ENCODE results near the gene ARMC5.
"Not testable (repeated sequence)": the region's sequence is repeated elsewhere in the genome, so short reads cannot be mapped to it uniquely, and the experiment has no call there.

ARMC5 gene

GRCh38 chr16:31416371-31416770, 42.9 kb upstream of the ARMC5 start:
- TF ChIP-seq, protein P1, sequence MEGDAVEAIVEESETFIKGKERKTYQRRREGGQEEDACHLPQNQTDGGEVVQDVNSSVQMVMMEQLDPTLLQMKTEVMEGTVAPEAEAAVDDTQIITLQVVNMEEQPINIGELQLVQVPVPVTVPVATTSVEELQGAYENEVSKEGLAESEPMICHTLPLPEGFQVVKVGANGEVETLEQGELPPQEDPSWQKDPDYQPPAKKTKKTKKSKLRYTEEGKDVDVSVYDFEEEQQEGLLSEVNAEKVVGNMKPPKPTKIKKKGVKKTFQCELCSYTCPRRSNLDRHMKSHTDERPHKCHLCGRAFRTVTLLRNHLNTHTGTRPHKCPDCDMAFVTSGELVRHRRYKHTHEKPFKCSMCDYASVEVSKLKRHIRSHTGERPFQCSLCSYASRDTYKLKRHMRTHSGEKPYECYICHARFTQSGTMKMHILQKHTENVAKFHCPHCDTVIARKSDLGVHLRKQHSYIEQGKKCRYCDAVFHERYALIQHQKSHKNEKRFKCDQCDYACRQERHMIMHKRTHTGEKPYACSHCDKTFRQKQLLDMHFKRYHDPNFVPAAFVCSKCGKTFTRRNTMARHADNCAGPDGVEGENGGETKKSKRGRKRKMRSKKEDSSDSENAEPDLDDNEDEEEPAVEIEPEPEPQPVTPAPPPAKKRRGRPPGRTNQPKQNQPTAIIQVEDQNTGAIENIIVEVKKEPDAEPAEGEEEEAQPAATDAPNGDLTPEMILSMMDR (conservative IDR thresholded peaks at IDR 0.05), result no peak
- H3K27ac ChIP-seq, result no peak overlapping the region

DNA sequence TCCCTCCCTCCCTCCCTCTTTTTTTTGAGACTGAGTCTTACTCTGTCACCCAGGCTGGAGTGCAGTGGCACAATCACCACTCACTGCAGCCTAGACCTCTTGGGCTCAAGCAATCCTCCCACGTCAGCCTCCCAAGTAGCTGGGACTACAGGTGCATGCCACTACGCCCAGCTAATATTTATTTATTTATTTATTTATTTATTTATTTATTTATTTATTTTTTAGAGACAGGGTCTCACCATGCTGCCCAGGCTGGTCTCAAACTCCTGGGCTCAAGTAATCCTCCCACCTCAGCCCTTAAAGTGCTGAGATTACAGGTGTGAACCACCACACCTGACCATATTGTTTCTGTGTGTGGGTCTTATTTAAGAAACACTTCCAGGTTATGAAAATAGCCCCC, 42.3 kb upstream of the ARMC5 start:
- not testable (repeated sequence) for H3K27ac ChIP-seq

- TF ChIP-seq, protein P1 (conservative IDR thresholded peaks at IDR 0.05), result no peak
- H3K27ac ChIP-seq, result no peak overlapping the region
These were observed 41.4 kb upstream of the ARMC5 start for GRCh38 chr16:31417916-31418315.

DNA sequence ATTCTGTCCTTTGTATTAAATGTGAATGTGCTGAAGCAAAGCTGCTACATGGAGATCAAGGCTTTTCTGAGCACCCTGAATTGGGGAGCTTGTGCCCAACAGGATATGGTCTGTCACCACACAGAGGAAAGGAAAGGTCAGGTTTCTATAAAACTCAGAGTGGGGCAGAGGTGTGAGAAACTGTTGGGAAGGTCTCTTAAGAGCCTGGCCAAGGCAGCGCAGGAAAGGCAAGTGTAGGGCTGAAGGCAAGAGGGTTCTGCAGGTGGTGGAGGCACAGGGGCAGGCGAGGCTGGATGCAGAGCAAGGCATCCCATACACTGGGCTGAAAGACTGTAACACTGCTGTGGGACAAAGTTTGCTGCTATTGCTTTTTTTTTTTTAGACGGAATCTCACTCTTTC, 39.3 kb upstream of the ARMC5 start:
- TF ChIP-seq, protein P1 (conservative IDR thresholded peaks at IDR 0.05), result no peak
- no peak overlapping the region for H3K27ac ChIP-seq

DNA sequence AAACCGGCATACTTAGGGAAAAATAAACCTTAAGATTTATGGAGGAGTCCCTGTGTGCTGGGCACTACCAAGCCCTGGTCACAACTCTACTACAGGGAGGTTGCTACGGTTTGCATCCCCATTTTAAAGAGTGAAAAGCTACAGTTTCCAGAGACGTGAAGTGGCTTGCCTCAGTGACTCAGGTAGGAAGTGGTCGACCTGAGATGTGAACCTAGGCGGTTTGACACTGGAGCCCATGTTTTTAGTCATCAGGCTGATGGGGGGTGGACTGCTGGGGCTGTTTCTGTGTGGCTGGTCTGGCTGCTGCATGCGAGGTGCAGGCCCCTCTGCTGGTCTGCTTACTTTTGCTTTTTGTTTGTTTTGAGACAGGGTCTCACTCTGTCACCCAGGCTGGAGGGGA, 37.7 kb upstream of the ARMC5 start:
- no peak overlapping the region for H3K27ac ChIP-seq
- TF ChIP-seq, protein P1 (conservative IDR thresholded peaks at IDR 0.05), result no peak

DNA sequence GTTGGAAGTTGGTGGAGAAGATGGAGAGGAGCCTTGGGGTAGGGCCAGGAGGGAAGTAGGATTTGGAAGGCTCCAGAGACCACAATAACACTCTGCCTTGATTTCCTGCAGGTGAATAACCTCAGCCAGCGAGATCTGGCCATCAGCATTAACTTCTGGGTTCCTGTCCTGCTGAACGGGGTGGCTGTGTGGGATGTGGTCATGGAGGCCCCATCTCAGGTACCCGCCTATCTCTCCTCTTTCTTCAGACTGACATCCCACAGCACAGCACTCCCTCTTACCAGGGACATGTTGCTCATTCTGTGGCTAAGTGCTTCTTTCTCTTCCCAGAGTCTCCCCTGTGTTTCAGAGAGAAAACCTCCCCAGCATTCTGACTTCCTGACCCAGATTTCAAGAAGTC, 36.1 kb upstream of the ARMC5 start:
- TF ChIP-seq, protein P1 (conservative IDR thresholded peaks at IDR 0.05), result no peak
- no peak overlapping the region for H3K27ac ChIP-seq

DNA sequence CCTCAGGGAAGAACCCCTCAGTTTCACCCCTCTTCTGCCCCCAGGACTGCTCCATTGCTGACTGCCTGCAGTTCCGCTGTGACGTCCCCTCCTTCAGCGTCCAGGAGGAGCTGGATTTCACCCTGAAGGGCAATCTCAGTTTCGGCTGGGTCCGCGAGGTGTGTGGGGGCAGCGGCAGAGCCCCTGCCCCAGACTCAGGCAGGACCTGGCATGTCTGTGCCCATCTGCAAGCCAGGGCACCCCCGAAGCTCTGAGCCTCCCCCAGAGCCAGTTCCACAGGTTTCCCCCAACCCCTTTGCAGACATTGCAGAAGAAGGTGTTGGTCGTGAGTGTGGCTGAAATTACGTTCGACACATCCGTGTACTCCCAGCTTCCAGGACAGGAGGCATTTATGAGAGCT, 35.5 kb upstream of the ARMC5 start:
- TF ChIP-seq, protein P1 (conservative IDR thresholded peaks at IDR 0.05), result no peak
- no peak overlapping the region for H3K27ac ChIP-seq

DNA sequence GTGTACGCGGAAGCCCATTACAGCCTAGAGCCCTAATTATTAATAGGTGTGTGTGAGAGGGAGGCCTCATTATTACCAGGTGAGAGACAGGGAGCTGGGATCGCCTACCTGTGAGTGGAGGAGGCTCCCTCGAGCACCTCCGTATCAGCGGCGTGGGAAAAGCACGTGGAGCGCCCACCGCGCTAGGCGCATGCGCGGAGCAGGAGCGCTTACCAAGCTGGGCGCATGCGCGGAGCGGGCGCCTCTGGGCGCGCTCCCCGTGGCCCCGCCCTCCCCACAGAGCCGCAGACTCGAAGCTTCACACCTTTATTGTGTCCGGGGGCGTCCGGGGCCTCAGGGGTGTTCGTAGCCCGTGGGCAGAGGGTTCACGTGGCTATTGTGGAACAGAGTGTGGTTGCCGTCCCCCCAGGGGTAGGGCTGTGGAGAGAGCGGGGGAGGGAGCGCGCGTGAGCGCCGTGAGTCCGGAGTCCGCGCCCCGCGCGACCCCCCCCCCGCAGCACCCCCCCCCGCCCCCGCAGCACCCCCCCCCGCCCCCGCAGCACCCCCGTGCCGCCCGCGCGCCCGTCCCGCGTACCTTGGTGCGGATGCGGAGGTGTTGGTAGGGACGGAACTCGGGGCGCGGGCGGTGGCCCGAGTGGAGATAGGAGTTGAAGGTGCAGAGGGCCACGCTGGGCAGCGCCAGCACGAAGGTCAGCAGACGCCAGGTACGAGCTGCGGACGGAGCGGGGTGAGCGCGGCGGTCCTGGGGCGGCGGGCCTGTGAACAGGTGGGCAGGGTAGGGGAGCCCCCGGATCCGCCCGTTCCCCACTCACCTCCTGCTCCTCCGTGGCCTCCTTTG, 31.6 kb upstream of the ARMC5 start:
- TF ChIP-seq, protein P1 (conservative IDR thresholded peaks at IDR 0.05), result no peak
- no peak overlapping the region for H3K27ac ChIP-seq
